GM18907 (cell line): ENCODE results near the gene PLEKHA8.

Experiments
- ATAC-seq: cut with Tn5 transposase; IDR thresholded peaks from one replicate; pipeline ENCODE4 v1.9.1; 2021; ENCODE audit warnings: mild to moderate bottlenecking, moderate library complexity; ENCODE audit not compliant: unreplicated experiment

PLEKHA8 gene

GRCh38 chr7:30143748-30144251 lies 115.6 kb downstream of the PLEKHA8 start:
- no peak for ATAC-seq

GRCh38 chr7:30144657-30145306 lies 116.6 kb downstream of the PLEKHA8 start:
- no peak for ATAC-seq

GRCh38 chr7:30145426-30145970 lies 117.3 kb downstream of the PLEKHA8 start:
- no peak for ATAC-seq

GRCh38 chr7:30146127-30146612 lies 118.0 kb downstream of the PLEKHA8 start:
- ATAC-seq: no peak

- no peak for ATAC-seq
These were observed 119.0 kb downstream of the PLEKHA8 start for GRCh38 chr7:30147223-30147622.

GRCh38 chr7:30147785-30148184 lies 119.6 kb downstream of the PLEKHA8 start:
- no peak for ATAC-seq

GRCh38 chr7:30148426-30148825 lies 120.2 kb downstream of the PLEKHA8 start:
- ATAC-seq: no peak

- peak; percentile 55 for ATAC-seq
These were observed 120.8 kb downstream of the PLEKHA8 start for GRCh38 chr7:30148951-30149459.

- no peak for ATAC-seq
These were observed 121.5 kb downstream of the PLEKHA8 start for GRCh38 chr7:30149640-30150272.

- no peak for ATAC-seq
These were observed 122.5 kb downstream of the PLEKHA8 start for GRCh38 chr7:30150711-30151110.

- no peak for ATAC-seq
These were observed 125.9 kb downstream of the PLEKHA8 start for GRCh38 chr7:30154111-30154587.

- no peak for ATAC-seq
These were observed 127.3 kb downstream of the PLEKHA8 start for GRCh38 chr7:30155481-30155880.

- no peak for ATAC-seq
These were observed 129.0 kb downstream of the PLEKHA8 start for GRCh38 chr7:30157204-30157603.

- ATAC-seq: no peak
These were observed 131.0 kb downstream of the PLEKHA8 start for GRCh38 chr7:30159163-30159562.

- ATAC-seq: no peak
These were observed 131.5 kb downstream of the PLEKHA8 start for GRCh38 chr7:30159698-30160143.

GRCh38 chr7:30160329-30160728 lies 132.1 kb downstream of the PLEKHA8 start:
- ATAC-seq: no peak

- ATAC-seq: no peak
These were observed 133.9 kb downstream of the PLEKHA8 start for GRCh38 chr7:30162133-30162532.

GRCh38 chr7:30162622-30163124 lies 134.5 kb downstream of the PLEKHA8 start:
- peak; percentile 43 for ATAC-seq

GRCh38 chr7:30163231-30163894 lies 135.2 kb downstream of the PLEKHA8 start:
- ATAC-seq: peak; percentile 66

- no peak for ATAC-seq
These were observed 136.4 kb downstream of the PLEKHA8 start for GRCh38 chr7:30164567-30164966.

GRCh38 chr7:30165590-30165989 lies 137.4 kb downstream of the PLEKHA8 start:
- ATAC-seq: no peak
